Measurements from ENCODE around the gene HRC.
"Not testable (repeated sequence)": the region's sequence is repeated elsewhere in the genome, so short reads cannot be mapped to it uniquely, and the experiment has no call there.

Gene HRC

GRCh38 chr19:49135686-49136085 is 19.5 kb downstream of the HRC start:
- H3K4me3 ChIP-seq: no peak overlapping the region
- no peak overlapping the region for H3K9ac ChIP-seq
- TF ChIP-seq Cebpa-rat (IDR thresholded peaks at IDR 0.05): no peak
- peaks cover under 1 to 48% (median 38%) of the 10 kb centered on the region in 11 experiments; a peak in 18 of 22 replicates for H3K36me3 ChIP-seq
- peaks cover 0 to 25% (median under 1%) of the 10 kb centered on the region in 11 experiments; a peak in 6 of 22 replicates for H3K9me3 ChIP-seq (replicated peaks in 1 of 11)
- H4K20me1 ChIP-seq: no peaks in the 10 kb centered on the region
- H3K27me3 ChIP-seq: peaks cover 0 to 9% (median 0%) of the 10 kb centered on the region in 11 experiments; a peak in 5 of 22 replicates
- peaks cover 15 to 35% (median 25%) of the 10 kb centered on the region in 10 experiments for H3K4me1 ChIP-seq
- peak overlapping the region in 3 of 11 experiments; percentile 1 to 48 (median 14); a peak in 3 of 22 replicates for H3K27ac ChIP-seq
- H3K4me2 ChIP-seq: peak overlapping the region in 6 of 11 experiments; percentile 33 to 73 (median 50); a peak in 6 of 22 replicates

GRCh38 chr19:49133621-49134454 is 21.4 kb downstream of the HRC start:
- Histone ChIP-seq H3K36me3 (peaks cover 10 to 59% (median 46%) of the 10 kb centered on the region in 11 experiments; a peak in 19 of 22 replicates), H3K9me3 (replicated peaks in 1 of 11) (peaks cover 0 to 44% (median 9%) of the 10 kb centered on the region in 11 experiments; a peak in 10 of 22 replicates), H3K4me3 (0 out of 20 replicates have a peak overlapping the region, but pooled peaks of 1 of the 10 experiments have one; percentile 4), H3K4me1 (peaks cover 10 to 29% (median 22%) of the 10 kb centered on the region in 10 experiments), H3K9ac (no peak overlapping the region), H3K27ac (no peak overlapping the region), H3K4me2 (peak overlapping the region in 5 of 11 experiments; percentile 11 to 32 (median 21); a peak in 5 of 22 replicates), H3K27me3 (peaks cover 0 to 9% (median 0%) of the 10 kb centered on the region in 11 experiments; a peak in 5 of 22 replicates), H4K20me1 (no peaks in the 10 kb centered on the region)
- TF ChIP-seq Cebpa-rat (IDR thresholded peaks at IDR 0.05): no peak

GRCh38 chr19:49132974-49133609 is 22.1 kb downstream of the HRC start:
- H3K27ac ChIP-seq: no peak overlapping the region
- peaks cover 10 to 59% (median 46%) of the 10 kb centered on the region in 11 experiments; a peak in 19 of 22 replicates for H3K36me3 ChIP-seq
- no peak for TF ChIP-seq Cebpa-rat (IDR thresholded peaks at IDR 0.05)
- peaks cover 14 to 33% (median 27%) of the 10 kb centered on the region in 10 experiments for H3K4me1 ChIP-seq
- peaks cover 0 to 9% (median 0%) of the 10 kb centered on the region in 11 experiments; a peak in 5 of 22 replicates for H3K27me3 ChIP-seq
- no peak overlapping the region for H3K4me3 ChIP-seq
- H3K9me3 ChIP-seq (replicated peaks in 1 of 11): peaks cover 0 to 45% (median 9%) of the 10 kb centered on the region in 11 experiments; a peak in 10 of 22 replicates
- peak overlapping the region in 3 of 11 experiments; percentile 11 to 32 (median 21); a peak in 2 of 22 replicates for H3K4me2 ChIP-seq
- no peak overlapping the region for H3K9ac ChIP-seq
- no peaks in the 10 kb centered on the region for H4K20me1 ChIP-seq

GRCh38 chr19:49130325-49130724 is 24.9 kb downstream of the HRC start:
- Histone ChIP-seq H4K20me1 (no peaks in the 10 kb centered on the region), H3K9me3 (replicated peaks in 1 of 11) (peaks cover 0 to 36% (median 9%) of the 10 kb centered on the region in 11 experiments; a peak in 9 of 22 replicates), H3K36me3 (peaks cover 10 to 38% (median 27%) of the 10 kb centered on the region in 11 experiments; a peak in 19 of 22 replicates), H3K27me3 (peaks cover 0 to 9% (median 0%) of the 10 kb centered on the region in 11 experiments; a peak in 5 of 22 replicates), H3K27ac (no peak overlapping the region), H3K9ac (no peak overlapping the region), H3K4me3 (no peak overlapping the region), H3K4me2 (no peak overlapping the region), H3K4me1 (peaks cover 9 to 26% (median 18%) of the 10 kb centered on the region in 10 experiments)
- TF ChIP-seq Cebpa-rat (IDR thresholded peaks at IDR 0.05): no peak

GRCh38 chr19:49129238-49129583 is 26.0 kb downstream of the HRC start:
- peaks cover 10 to 28% (median 16%) of the 10 kb centered on the region in 11 experiments; a peak in 18 of 22 replicates for H3K36me3 ChIP-seq
- H3K27me3 ChIP-seq: peaks cover 0 to 8% (median 0%) of the 10 kb centered on the region in 11 experiments; a peak in 5 of 22 replicates
- peaks cover 9 to 26% (median 18%) of the 10 kb centered on the region in 10 experiments for H3K4me1 ChIP-seq
- TF ChIP-seq Cebpa-rat (IDR thresholded peaks at IDR 0.05): no peak
- no peaks in the 10 kb centered on the region for H4K20me1 ChIP-seq
- H3K27ac ChIP-seq: peak overlapping the region in 3 of 11 experiments; percentile 35 to 67 (median 45); a peak in 2 of 22 replicates
- peaks cover 0 to 33% (median 9%) of the 10 kb centered on the region in 11 experiments; a peak in 9 of 22 replicates for H3K9me3 ChIP-seq (replicated peaks in 1 of 11)
- H3K9ac ChIP-seq: 0 out of 22 replicates have a peak overlapping the region, but pooled peaks of 1 of the 11 experiments have one; percentile 69
- H3K4me3 ChIP-seq: peak overlapping the region in 1 of 10 experiments; percentile 68; a peak in 1 of 20 replicates
- H3K4me2 ChIP-seq: peak overlapping the region; percentile 47 to 81 (median 68); a peak in 19 of 22 replicates

GRCh38 chr19:49128545-49129237 is 26.5 kb downstream of the HRC start:
- Histone ChIP-seq H3K27ac (peak overlapping the region in 6 of 11 experiments; percentile 8 to 71 (median 40); a peak in 5 of 22 replicates), H3K4me2 (peak overlapping the region; percentile 47 to 81 (median 68); a peak in 21 of 22 replicates), H3K36me3 (peaks cover 8 to 23% (median 12%) of the 10 kb centered on the region in 11 experiments; a peak in 17 of 22 replicates), H3K27me3 (peaks cover 0 to 3% (median 0%) of the 10 kb centered on the region in 11 experiments; a peak in 5 of 22 replicates), H3K9me3 (replicated peaks in 1 of 11) (peaks cover 0 to 28% (median 9%) of the 10 kb centered on the region in 11 experiments; a peak in 9 of 22 replicates), H4K20me1 (no peaks in the 10 kb centered on the region), H3K4me3 (peak overlapping the region; percentile 41 to 68 (median 54); a peak in 15 of 20 replicates), H3K4me1 (peaks cover 9 to 22% (median 18%) of the 10 kb centered on the region in 10 experiments), H3K9ac (peak overlapping the region in 4 of 11 experiments; percentile 29 to 69 (median 52); a peak in 7 of 22 replicates)
- no peak for TF ChIP-seq Cebpa-rat (IDR thresholded peaks at IDR 0.05)

GRCh38 chr19:49127674-49128544 is 27.3 kb downstream of the HRC start:
- Histone ChIP-seq H3K36me3 (peaks cover 8 to 18% (median 12%) of the 10 kb centered on the region in 11 experiments; a peak in 16 of 22 replicates), H3K4me3 (peak overlapping the region; percentile 41 to 68 (median 54); a peak in 16 of 20 replicates), H4K20me1 (no peaks in the 10 kb centered on the region), H3K4me1 (peaks cover 9 to 21% (median 18%) of the 10 kb centered on the region in 10 experiments), H3K9me3 (replicated peaks in 1 of 11) (peaks cover 0 to 25% (median 9%) of the 10 kb centered on the region in 11 experiments; a peak in 9 of 22 replicates), H3K27me3 (peaks cover 0 to 7% (median 0%) of the 10 kb centered on the region in 11 experiments; a peak in 6 of 22 replicates), H3K9ac (peak overlapping the region in 8 of 11 experiments; percentile 44 to 69 (median 56); a peak in 10 of 22 replicates), H3K4me2 (peak overlapping the region; percentile 55 to 82 (median 76)), H3K27ac (peak overlapping the region in 9 of 11 experiments; percentile 19 to 71 (median 47); a peak in 12 of 22 replicates)
- no peak for TF ChIP-seq Cebpa-rat (IDR thresholded peaks at IDR 0.05)

GRCh38 chr19:49127225-49127624 is 28.0 kb downstream of the HRC start:
- H3K9ac ChIP-seq: 0 out of 22 replicates have a peak overlapping the region, but pooled peaks of 1 of the 11 experiments have one; percentile 48
- H3K4me2 ChIP-seq: peak overlapping the region; percentile 51 to 82 (median 67); a peak in 20 of 22 replicates
- peaks cover 0 to 13% (median 4%) of the 10 kb centered on the region in 11 experiments; a peak in 16 of 22 replicates for H3K27me3 ChIP-seq
- H4K20me1 ChIP-seq, H3K4me3 ChIP-seq, H3K27ac ChIP-seq: not testable (repeated sequence)
- peaks cover 8 to 18% (median 12%) of the 10 kb centered on the region in 11 experiments; a peak in 16 of 22 replicates for H3K36me3 ChIP-seq
- H3K4me1 ChIP-seq: peaks cover 9 to 21% (median 18%) of the 10 kb centered on the region in 10 experiments
- peaks cover 0 to 25% (median 9%) of the 10 kb centered on the region in 11 experiments; a peak in 9 of 22 replicates for H3K9me3 ChIP-seq (replicated peaks in 1 of 11)
